HG03342 (cell line): Measurements from ENCODE around the gene TUBAL3.
"Not testable (repeated sequence)": the region's sequence is repeated elsewhere in the genome, so short reads cannot be mapped to it uniquely, and the experiment has no call there.

Experiments used
- ATAC-seq: cut with Tn5 transposase; IDR thresholded peaks from one replicate; pipeline ENCODE4 v1.9.1; 2021; ENCODE audit warnings: mild to moderate bottlenecking, moderate library complexity; ENCODE audit not compliant: unreplicated experiment

TUBAL3 gene

DNA sequence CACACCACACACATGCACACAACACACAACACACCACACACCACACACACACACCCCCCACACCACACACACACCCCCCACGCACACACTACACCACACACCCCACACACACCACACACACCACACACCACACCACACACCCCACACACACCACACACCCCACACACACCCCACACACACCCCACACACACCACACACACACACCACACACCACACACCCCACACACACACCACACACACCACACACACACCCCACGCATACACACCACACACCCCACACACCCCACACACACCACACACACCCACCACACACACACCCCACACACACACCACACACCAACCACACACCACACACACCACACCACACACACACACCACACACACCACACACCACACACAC is 23.4 kb downstream of the TUBAL3 start:
- no peak for ATAC-seq

DNA sequence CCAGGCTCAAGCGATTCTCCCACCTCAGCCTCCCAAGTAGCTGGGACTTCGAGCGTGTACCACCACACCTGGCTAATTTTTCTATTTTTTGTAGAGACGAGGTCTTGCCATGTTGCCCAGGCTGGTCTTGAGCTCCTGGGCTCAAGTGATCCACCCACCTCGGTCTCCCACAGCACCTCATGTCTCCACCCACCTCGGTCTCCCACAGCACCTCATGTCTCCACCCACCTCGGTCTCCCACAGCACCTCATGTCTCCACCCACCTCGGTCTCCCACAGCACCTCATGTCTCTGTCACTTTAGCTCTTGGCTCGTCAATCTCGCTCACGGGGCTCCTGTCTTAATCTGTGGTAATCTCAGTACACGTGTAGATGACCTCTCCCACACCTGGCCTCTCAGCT is 24.2 kb downstream of the TUBAL3 start:
- ATAC-seq: not testable (repeated sequence)

DNA sequence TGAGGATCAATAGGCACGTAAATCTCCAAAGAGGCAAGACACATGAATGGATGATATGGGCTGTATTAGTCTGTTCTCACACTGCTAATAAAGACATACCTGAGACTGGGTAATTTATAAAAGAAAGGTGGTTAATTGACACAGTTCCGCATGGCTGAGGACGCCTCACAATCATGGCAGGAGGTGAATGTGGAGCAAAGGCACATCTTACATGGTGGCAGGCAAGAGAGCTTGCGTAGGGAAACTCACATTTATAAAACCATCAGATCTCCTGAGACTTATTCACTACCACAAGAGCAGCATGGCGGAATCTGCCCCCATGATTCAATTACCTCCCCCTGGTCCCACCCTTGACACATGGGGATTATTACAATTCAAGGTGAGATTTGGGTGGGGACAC is 25.4 kb downstream of the TUBAL3 start:
- not testable (repeated sequence) for ATAC-seq

GRCh38 chr10:5376450-5376849 is 28.2 kb downstream of the TUBAL3 start:
- no peak for ATAC-seq

GRCh38 chr10:5373891-5374611 is 30.6 kb downstream of the TUBAL3 start:
- ATAC-seq: no peak

- no peak for ATAC-seq
These were observed 31.3 kb downstream of the TUBAL3 start for GRCh38 chr10:5373307-5373706.

GRCh38 chr10:5370493-5371352 is 33.9 kb downstream of the TUBAL3 start:
- ATAC-seq: no peak

DNA sequence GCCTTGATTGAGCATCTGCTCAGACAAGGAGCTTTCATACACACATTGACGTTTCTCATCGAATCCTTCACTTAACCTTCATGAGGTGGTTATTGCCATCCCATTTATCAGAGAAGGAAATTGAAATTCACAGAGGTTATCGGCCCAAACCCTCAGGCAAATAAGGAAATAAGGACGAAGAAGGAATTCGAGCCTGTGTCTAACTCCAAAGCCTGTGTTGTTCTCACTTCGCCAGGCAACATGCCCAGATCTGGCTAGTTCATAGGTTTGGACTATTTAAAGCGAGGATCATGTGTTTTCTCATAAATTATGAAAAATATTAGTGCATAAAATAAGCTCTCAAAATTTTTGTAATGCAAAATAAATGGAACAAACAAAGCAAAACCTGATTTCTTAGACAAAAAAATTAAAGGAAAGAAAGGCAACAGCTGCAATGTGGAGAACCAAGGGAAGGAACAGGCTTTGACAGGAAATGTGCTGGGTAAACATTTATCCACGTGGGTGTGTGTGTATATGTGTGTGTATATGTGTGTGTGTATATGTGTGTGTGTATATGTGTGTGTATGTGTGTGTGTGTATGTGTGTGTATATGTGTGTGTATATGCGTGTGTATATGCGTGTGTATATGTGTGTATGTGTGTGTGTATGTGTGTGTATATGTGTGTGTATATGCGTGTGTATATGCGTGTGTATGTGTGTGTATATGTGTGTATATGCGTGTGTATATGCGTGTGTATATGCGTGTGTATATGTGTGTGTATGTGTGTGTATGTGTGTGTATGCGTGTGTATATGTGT is 35.1 kb downstream of the TUBAL3 start:
- ATAC-seq: no peak

DNA sequence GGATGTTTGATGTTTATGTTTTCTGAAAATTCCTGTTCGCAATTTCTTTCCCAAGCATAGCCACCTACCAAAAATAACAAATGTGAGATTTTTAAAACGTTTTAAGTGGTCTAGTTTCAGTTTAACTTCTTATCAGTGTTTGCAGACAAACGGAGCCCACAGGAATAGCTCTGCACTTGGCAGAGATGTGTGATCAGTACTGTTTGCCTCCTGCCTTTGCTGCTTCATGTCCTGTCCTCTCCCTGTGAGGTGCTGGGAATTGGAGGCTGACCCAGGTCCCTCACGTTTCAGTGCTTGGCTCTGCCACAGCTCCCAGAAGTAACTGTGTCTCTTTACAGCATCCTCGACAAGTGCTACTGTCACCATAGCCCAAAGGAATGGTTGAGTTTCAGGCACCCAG is 38.7 kb downstream of the TUBAL3 start:
- ATAC-seq: no peak

DNA sequence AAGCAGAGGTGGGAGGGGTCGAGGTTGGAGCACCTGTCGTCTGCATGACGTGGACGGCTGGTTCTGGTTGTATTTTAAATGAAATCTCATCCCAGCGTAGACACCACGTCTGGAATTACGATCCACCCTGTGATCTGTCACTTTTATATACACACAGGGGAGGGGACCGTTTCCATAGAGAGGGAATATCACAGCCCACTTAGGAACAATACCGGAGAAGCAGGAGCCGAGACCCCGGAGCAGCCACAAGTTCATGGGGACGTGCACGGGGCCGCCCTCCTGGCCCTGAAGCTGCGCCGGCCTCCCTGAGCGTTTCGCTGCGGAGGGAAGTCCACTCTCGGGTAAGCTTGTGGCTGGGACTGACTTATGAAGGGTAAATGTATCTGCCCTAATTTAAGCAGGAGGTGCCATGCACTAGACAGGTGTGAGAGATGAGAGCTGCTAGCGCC is 39.7 kb downstream of the TUBAL3 start, which contains the start of gene UCN3:
TSS of gene UCN3 (plus strand) at position 77 of the 449 bp plus-strand sequence. CDS start 8,755 bp downstream, outside the sequence.
- ATAC-seq: no peak

DNA sequence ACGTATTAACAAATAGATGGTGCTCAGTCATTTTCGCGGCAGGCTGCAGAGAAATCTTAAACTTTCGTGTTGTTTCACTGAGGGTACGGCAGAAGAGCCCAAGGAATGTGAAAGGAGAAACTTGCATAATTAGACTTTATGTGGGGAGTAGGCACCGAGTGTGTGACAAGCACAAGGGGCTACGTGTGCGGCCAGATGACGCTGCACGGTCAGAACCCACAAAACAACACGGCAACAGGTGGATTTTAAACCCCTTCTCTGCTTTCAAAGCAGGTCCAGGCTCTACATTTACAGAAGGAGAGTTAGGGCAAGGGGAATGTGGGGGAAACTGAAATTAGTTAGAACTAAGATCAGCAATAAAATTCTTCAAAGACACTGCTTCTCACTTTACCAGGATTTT is 40.3 kb downstream of the TUBAL3 start:
- no peak for ATAC-seq

GRCh38 chr10:5362873-5363272 is 41.8 kb downstream of the TUBAL3 start:
- no peak for ATAC-seq

GRCh38 chr10:5361966-5362365 is 42.7 kb downstream of the TUBAL3 start:
- no peak for ATAC-seq

- no peak for ATAC-seq
These were observed 44.2 kb downstream of the TUBAL3 start for GRCh38 chr10:5360318-5360915.

DNA sequence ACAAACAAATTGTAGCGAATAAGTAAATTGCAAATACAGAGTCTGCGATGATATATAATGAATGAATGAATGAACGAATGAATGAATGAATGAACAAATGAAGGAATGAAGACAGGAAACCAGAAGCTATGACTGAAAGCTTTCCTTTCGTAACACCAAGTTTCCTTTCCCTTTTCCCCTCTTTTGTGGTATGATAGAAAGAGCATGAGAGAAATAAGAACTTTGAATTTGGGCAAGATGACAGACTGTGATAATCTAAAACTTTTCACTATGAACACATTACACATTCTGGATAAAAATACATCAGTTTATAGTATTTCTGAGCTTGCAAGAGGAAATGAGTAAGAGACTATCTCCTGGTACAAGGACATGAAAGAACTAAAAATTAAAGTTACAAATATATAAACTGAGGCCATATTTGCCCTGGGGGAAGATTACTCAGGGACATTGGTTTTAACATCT is 48.3 kb downstream of the TUBAL3 start:
- ATAC-seq: no peak

GRCh38 chr10:5355594-5356301 is 48.9 kb downstream of the TUBAL3 start:
- ATAC-seq: no peak

DNA sequence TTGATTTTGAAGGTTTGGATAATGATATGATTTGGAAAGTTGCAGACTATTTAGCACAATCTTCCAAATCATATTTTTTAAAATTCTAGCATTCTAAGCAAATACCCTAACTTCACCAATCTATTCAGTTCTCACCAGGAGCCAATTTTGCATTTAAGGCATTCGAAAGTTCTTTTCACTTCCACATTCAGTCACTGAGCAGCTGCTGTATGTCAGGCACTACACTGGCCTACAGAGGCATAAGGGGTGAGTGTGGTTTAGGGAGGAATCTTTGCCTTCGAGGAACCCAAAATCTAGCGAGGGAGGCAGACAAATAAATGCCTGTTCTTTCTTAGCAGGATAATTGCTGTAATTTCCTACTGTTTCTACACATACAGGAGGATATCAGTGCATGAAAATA is 50.6 kb downstream of the TUBAL3 start:
- peak; percentile 72 for ATAC-seq

DNA sequence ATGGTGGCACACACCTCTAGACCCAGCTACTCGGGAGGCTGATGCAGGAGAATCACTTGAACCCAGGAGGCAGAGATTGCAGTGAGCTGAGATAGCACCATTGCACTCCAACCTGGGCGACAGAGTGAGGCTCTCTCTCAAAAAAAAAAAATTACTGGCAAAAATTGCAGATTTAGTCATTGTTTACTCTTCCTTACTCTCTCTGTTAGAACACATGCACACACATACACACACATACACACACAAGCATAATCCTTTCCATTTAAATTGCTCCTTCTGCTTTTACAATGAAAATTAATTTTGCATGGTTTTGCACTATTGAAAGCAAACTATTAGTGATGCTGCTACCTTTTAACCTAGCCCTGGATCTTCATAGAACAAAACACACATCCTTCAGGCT is 55.3 kb downstream of the TUBAL3 start:
- no peak for ATAC-seq

DNA sequence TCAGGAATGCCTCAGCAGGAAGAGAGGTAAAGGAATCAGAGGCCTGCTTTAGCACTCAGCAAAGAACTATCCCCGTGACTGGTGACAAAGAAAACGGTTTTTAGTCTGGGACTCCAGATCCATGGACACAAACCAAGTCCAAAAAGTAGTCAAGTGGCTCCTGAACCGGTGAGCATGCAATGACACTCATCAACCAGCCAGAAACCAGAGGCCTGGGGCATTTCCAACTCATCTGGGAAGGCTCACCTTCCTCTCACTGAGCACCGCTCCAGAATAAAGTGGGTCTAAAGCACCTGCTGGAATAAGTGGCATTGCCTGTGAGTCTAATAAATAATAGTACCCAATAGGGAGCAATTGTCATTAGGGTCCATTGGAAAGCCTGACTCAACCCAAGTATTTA is 57.7 kb downstream of the TUBAL3 start:
- ATAC-seq: no peak

GRCh38 chr10:5344746-5345145 is 59.9 kb downstream of the TUBAL3 start:
- no peak for ATAC-seq
